ENCODE data around the gene MAN2A2. TPM values are rescaled to one million over a fixed set of nuclear protein-coding genes. Genes with fewer than 3 reads are reported as not detected.

MAN2A2 gene
- total RNA-seq, 1 donor from 2014 or later: 78.0 TPM

- DNase-seq (ENCODE audit: low read depth, low spot score): no peak
- no peak for TF ChIP-seq CTCF (conservative IDR thresholded peaks at IDR 0.05)
- Mint-ChIP-seq H3K36me3 (ENCODE audit: low read depth) (peaks cover 7% of the 10 kb centered on the region), H3K9me3 (no peaks in the 10 kb centered on the region), H3K27me3 (ENCODE audit: low read depth) (no peaks in the 10 kb centered on the region), H3K4me3 (no peak overlapping the region), H3K4me1 (no peaks in the 10 kb centered on the region), H3K27ac (ENCODE audit: unreplicated experiment) (no peak overlapping the region)
Observed at GRCh38 chr15:90909976-90910375, 6.9 kb downstream of the MAN2A2 start.

- Mint-ChIP-seq H3K4me3 (no peak overlapping the region), H3K36me3 (ENCODE audit: low read depth) (peaks cover 3% of the 10 kb centered on the region), H3K9me3 (no peaks in the 10 kb centered on the region), H3K4me1 (no peaks in the 10 kb centered on the region), H3K27me3 (ENCODE audit: low read depth) (no peaks in the 10 kb centered on the region), H3K27ac (ENCODE audit: unreplicated experiment) (no peak overlapping the region)
- TF ChIP-seq CTCF (conservative IDR thresholded peaks at IDR 0.05): no peak
- no peak for DNase-seq (ENCODE audit: low read depth, low spot score)
Observed at GRCh38 chr15:90910441-90911301, 7.6 kb downstream of the MAN2A2 start.

GRCh38 chr15:90911302-90911623 is 8.2 kb downstream of the MAN2A2 start:
- H3K36me3 Mint-ChIP-seq (ENCODE audit: low read depth): no peaks in the 10 kb centered on the region
- H3K27ac Mint-ChIP-seq (ENCODE audit: unreplicated experiment): no peak overlapping the region
- TF ChIP-seq CTCF (conservative IDR thresholded peaks at IDR 0.05): no peak
- H3K27me3 Mint-ChIP-seq (ENCODE audit: low read depth): no peaks in the 10 kb centered on the region
- no peaks in the 10 kb centered on the region for H3K9me3 Mint-ChIP-seq
- no peaks in the 10 kb centered on the region for H3K4me1 Mint-ChIP-seq
- H3K4me3 Mint-ChIP-seq: no peak overlapping the region
- DNase-seq (ENCODE audit: low read depth, low spot score): no peak

- Mint-ChIP-seq H3K4me3 (no peak overlapping the region), H3K27ac (ENCODE audit: unreplicated experiment) (no peak overlapping the region), H3K36me3 (ENCODE audit: low read depth) (peaks cover 2% of the 10 kb centered on the region), H3K9me3 (no peaks in the 10 kb centered on the region), H3K27me3 (ENCODE audit: low read depth) (no peaks in the 10 kb centered on the region), H3K4me1 (no peaks in the 10 kb centered on the region)
- no peak for TF ChIP-seq CTCF (conservative IDR thresholded peaks at IDR 0.05)
- DNase-seq (ENCODE audit: low read depth, low spot score): no peak
Observed at GRCh38 chr15:90911906-90912769, 9.0 kb downstream of the MAN2A2 start.

GRCh38 chr15:90912770-90913075 is 9.6 kb downstream of the MAN2A2 start:
- no peaks in the 10 kb centered on the region for H3K9me3 Mint-ChIP-seq
- H3K36me3 Mint-ChIP-seq (ENCODE audit: low read depth): peaks cover 2% of the 10 kb centered on the region
- no peaks in the 10 kb centered on the region for H3K27me3 Mint-ChIP-seq (ENCODE audit: low read depth)
- no peak overlapping the region for H3K27ac Mint-ChIP-seq (ENCODE audit: unreplicated experiment)
- no peak for TF ChIP-seq CTCF (conservative IDR thresholded peaks at IDR 0.05)
- no peak overlapping the region for H3K4me3 Mint-ChIP-seq
- no peak for DNase-seq (ENCODE audit: low read depth, low spot score)
- no peaks in the 10 kb centered on the region for H3K4me1 Mint-ChIP-seq

All from neural crest cell (in vitro differentiated cells).